Measurements from ENCODE around the gene TEX55.
"Not testable (repeated sequence)": the region's sequence is repeated elsewhere in the genome, so short reads cannot be mapped to it uniquely, and the experiment has no call there.

The TEX55 gene

GRCh38 chr3:119160815-119161214 lies 14.8 kb downstream of the TEX55 start:
- no peak for DNase-seq (ENCODE audit: low read depth in 3 of 3)

GRCh38 chr3:119161240-119161639 lies 15.3 kb downstream of the TEX55 start:
- DNase-seq (ENCODE audit: low read depth in 3 of 3), result no peak

- DNase-seq (ENCODE audit: low read depth in 3 of 3), result not testable (repeated sequence)
Observed at GRCh38 chr3:119164745-119165144, 18.8 kb downstream of the TEX55 start.

GRCh38 chr3:119170821-119171220 lies 24.9 kb downstream of the TEX55 start:
- no peak for DNase-seq (ENCODE audit: low read depth in 3 of 3)

GRCh38 chr3:119173325-119173724 lies 27.4 kb downstream of the TEX55 start, which contains the start of gene UPK1B:
TSS of gene UPK1B (plus strand) at chr3:119173598. CDS start at chr3:119186742, 13,144 bp downstream.
- DNase-seq (ENCODE audit: low read depth in 3 of 3), result no peak

GRCh38 chr3:119175872-119176756 lies 30.1 kb downstream of the TEX55 start:
- no peak for DNase-seq (ENCODE audit: low read depth in 3 of 3)

- DNase-seq (ENCODE audit: low read depth in 3 of 3), result no peak
Observed at GRCh38 chr3:119176778-119177177, 30.8 kb downstream of the TEX55 start.

- DNase-seq (ENCODE audit: low read depth in 3 of 3), result no peak
Observed at GRCh38 chr3:119177321-119177720, 31.4 kb downstream of the TEX55 start.

- DNase-seq (ENCODE audit: low read depth in 3 of 3), result no peak
Observed at GRCh38 chr3:119181765-119182164, 35.8 kb downstream of the TEX55 start.

GRCh38 chr3:119184111-119184510 lies 38.1 kb downstream of the TEX55 start:
- DNase-seq (ENCODE audit: low read depth in 3 of 3), result no peak

GRCh38 chr3:119184796-119185570 lies 39.0 kb downstream of the TEX55 start:
- no peak for DNase-seq (ENCODE audit: low read depth in 3 of 3)

GRCh38 chr3:119187266-119187665 lies 41.3 kb downstream of the TEX55 start:
- DNase-seq (ENCODE audit: low read depth in 3 of 3), result no peak

- DNase-seq (ENCODE audit: low read depth in 3 of 3), result no peak
Observed at GRCh38 chr3:119191800-119192199, 45.8 kb downstream of the TEX55 start.

GRCh38 chr3:119194237-119195150 lies 48.5 kb downstream of the TEX55 start:
- no peak for DNase-seq (ENCODE audit: low read depth in 3 of 3)

- DNase-seq (ENCODE audit: low read depth in 3 of 3), result no peak
Observed at GRCh38 chr3:119195151-119195476, 49.1 kb downstream of the TEX55 start.

- DNase-seq (ENCODE audit: low read depth in 3 of 3), result no peak
Observed at GRCh38 chr3:119195911-119196310, 49.9 kb downstream of the TEX55 start.
